GM12878 (cell line): Measurements from ENCODE around the gene GGTA1. TPM values are rescaled to one million over a fixed set of nuclear protein-coding genes. Genes with fewer than 3 reads are reported as not detected.

Experiments used
- ATAC-seq: fragments of 200-7000 bp; cut with Tn5 transposase; 3 replicates; pipeline ENCODE4 v1.9.1; 2020; ENCODE audit warnings: mild to moderate bottlenecking, moderate library complexity
- BruUV-seq: library from RNA; stranded (reverse); fragments of 400-500 nt; replicated peaks from 2 replicates; lab custom pipeline; 2021; lab: Mats Ljungman, UMichigan
- CTCF ChIA-PET: fragments of 300-600 bp; sonication (Branson Sonifier 250); formaldehyde crosslinking; extraction: SDS; loops from one replicate; lab custom pipeline; 2021; ENCODE audit warnings: inconsistent platforms; lab: Yijun Ruan, JAX
- POLR2A ChIA-PET: fragments of 350-600 bp; formaldehyde crosslinking; extraction: SDS; loops from one replicate; lab custom pipeline; 2021; ENCODE audit warnings: inconsistent platforms; lab: Charles Lee
- RAD21 ChIA-PET: fragments of 300-600 bp; sonication (Branson Sonifier 250); formaldehyde crosslinking; loops from one replicate; lab custom pipeline; 2023; ENCODE audit warnings: antibody characterized with exemption; ENCODE audit not compliant: unreplicated experiment; lab: Charles Lee
- SMC1A ChIA-PET: fragments of 300-600 bp; sonication (Branson Sonifier 250); formaldehyde crosslinking; loops from one replicate; lab custom pipeline; 2023; ENCODE audit not compliant: unreplicated experiment, uncharacterized antibody; lab: Charles Lee
- DNase-seq: peaks from one replicate; pipeline ENCODE4 v3.0.0-alpha.2; 2011; ENCODE audit warnings: low read depth, low spot score
- FAIRE-seq: peaks from 3 replicates; lab custom pipeline; 2011; peaks lifted over from hg19 to GRCh38; lab: Jason Lieb, UNC
- H2AFZ ChIP-seq: 2 replicates; pipeline ENCODE4 v1.6.0; 2011; ENCODE audit warnings: low read depth, low read length, control low read depth; ENCODE audit not compliant: control insufficient read depth
- H3K27ac ChIP-seq: 2 replicates; pipeline ENCODE4 v1.5.1; 2011; ENCODE audit warnings: control low read depth; ENCODE audit not compliant: control insufficient read depth, insufficient read depth
- H3K27me3 ChIP-seq, 2 experiments: replicated peaks in 1 of 2; 2 replicates each; pipeline versions ENCODE4 v1.6.0 to v1.6.1; 2011; ENCODE audit warnings: low read length in 1 of 2; ENCODE audit not compliant: control insufficient read depth in 2 of 2, insufficient read depth in 2 of 2
- H3K36me3 ChIP-seq, 2 experiments: 2 replicates each; pipeline ENCODE4 v1.5.1; 2011; ENCODE audit warnings: low read length in 1 of 2; ENCODE audit not compliant: control insufficient read depth in 2 of 2, insufficient read depth in 2 of 2
- H3K4me1 ChIP-seq: 2 replicates; pipeline ENCODE4 v1.6.1; 2011; ENCODE audit warnings: mild to moderate bottlenecking, low read length, moderate library complexity, mixed read lengths; ENCODE audit not compliant: control insufficient read depth, insufficient read depth
- H3K4me2 ChIP-seq: 2 replicates; pipeline ENCODE4 v1.6.0; 2011; ENCODE audit warnings: control low read depth; ENCODE audit not compliant: control insufficient read depth, insufficient read depth
- H3K4me3 ChIP-seq: fragments of 200-600 bp; sonication (generic); 2 replicates; pipeline ENCODE4 v1.5.1; 2016
- H3K79me2 ChIP-seq: 2 replicates; pipeline ENCODE4 v1.6.0; 2011; ENCODE audit warnings: low read length; ENCODE audit not compliant: control insufficient read depth, insufficient read depth
- H3K9ac ChIP-seq: 2 replicates; pipeline ENCODE4 v1.8.0; 2011; ENCODE audit warnings: low read length, control low read depth, mixed read lengths; ENCODE audit not compliant: control insufficient read depth, insufficient read depth
- H3K9me3 ChIP-seq: replicated peaks from 3 replicates; pipeline ENCODE4 v1.5.1; 2011; ENCODE audit warnings: mild to moderate bottlenecking, low read length; ENCODE audit not compliant: control insufficient read depth, insufficient read depth
- H4K20me1 ChIP-seq: 2 replicates; pipeline ENCODE4 v1.6.0; 2011; ENCODE audit not compliant: control insufficient read depth, insufficient read depth
- CTCF ChIP-seq, 3 experiments: IDR thresholded peaks in 2 of 3; conservative IDR thresholded peaks in 1 of 3; 2 replicates each; pipeline ENCODE4 v1.5.1; 2011; ENCODE audit warnings: low read depth in 3 of 3, low read length in 3 of 3, mild to moderate bottlenecking in 3 of 3, control low read depth in 2 of 3, moderate library complexity in 2 of 3, inconsistent platforms in 1 of 3, mixed read lengths in 1 of 3; ENCODE audit not compliant: control insufficient read depth in 2 of 3, insufficient read depth in 1 of 3; ENCODE audit errors: extremely low read depth in 1 of 3
- MEF2A ChIP-seq: IDR thresholded peaks from 2 replicates; pipeline ENCODE4 v1.6.1; 2011; ENCODE audit warnings: low read depth, mild to moderate bottlenecking, low read length, moderate library complexity; ENCODE audit not compliant: insufficient read depth
- RAD21 ChIP-seq: IDR thresholded peaks from 2 replicates; pipeline ENCODE4 v1.6.1; 2011; ENCODE audit warnings: mild to moderate bottlenecking, low read depth, low read length, moderate library complexity; ENCODE audit not compliant: insufficient read depth
- WGBS: methylation state at CpG from one replicate; pipeline ENCODE4 v1.1.6; 2016; ENCODE audit warnings: low lambda C conversion rate; ENCODE audit not compliant: insufficient replicate concordance, insufficient coverage; ENCODE audit errors: missing lambda C conversion rate; 5-methylcytosine and 5-hydroxymethylcytosine counted together
- in situ Hi-C: fragments of 300-500 bp; cut with MboI; formaldehyde crosslinking; loops from 9 replicates; pipeline ENCODE4 v1.14.3; 2018; ENCODE audit warnings: mixed read lengths
- intact Hi-C: fragments of 100-400 bp; cut with micrococcal nuclease; formaldehyde crosslinking; loops from one replicate; pipeline ENCODE4 v1.14.2; 2022; ENCODE audit not compliant: unreplicated experiment
- polyA plus RNA-seq, 11 experiments: library from polyadenylated mRNA; depleted of rRNA in 4 of 11; unstranded in 6 of 11; stranded (reverse) in 5 of 11; fragments of >200 nt; fragmentation: Nextera tagmentation in 4 of 11; fragmentation: Illumina TruSeq in 1 of 11; extraction: Ambion mirVana in 4 of 11; extraction: Trizol in 1 of 11; gene quantifications; 1 replicate in 1 of 11; 2 replicates in 10 of 11; pipeline versions ENCODE4 v1.2.1 to v1.2.3, GENCODE V29; 2011 to 2016; ENCODE audit warnings: inconsistent platforms in 2 of 11, missing spikeins in 2 of 11, low read depth in 1 of 11
- total RNA-seq, 4 experiments: library from RNA; depleted of rRNA in 3 of 4; stranded (reverse); fragments of >200 nt in 3 of 4; fragmentation: Illumina TruSeq in 1 of 4; extraction: Trizol in 1 of 4; gene quantifications; 2 replicates each; pipeline versions ENCODE4 v1.2.1 to v1.2.3, GENCODE V29; 2013 to 2021

The GGTA1 gene
- total and polyA plus RNA-seq, 10 of the 15 experiments (the other 5 are each of a cell fraction or from before 2014, with no cell fraction given) = 0.09 to 0.65 (median 0.17) TPM; not detected in 2

GRCh38 chr9:121463026-121463807 is 36.4 kb downstream of the GGTA1 start:
- no peak overlapping the region for H3K4me3 ChIP-seq
- H3K4me2 ChIP-seq = no peak overlapping the region
- whole genome bisulfite sequencing = 38% methylated on average over 10 of the region's 10 CpGs
- H3K9me3 ChIP-seq = no peaks in the 10 kb centered on the region
- TF ChIP-seq RAD21 = peak; percentile 48
- TF ChIP-seq MEF2A = no peak
- peak; percentile 39 to 73 (median 51) for TF ChIP-seq CTCF (IDR thresholded peaks at IDR 0.05 in 2 of 3, conservative IDR thresholded peaks at IDR 0.05 in 1 of 3; ENCODE audit: control insufficient read depth in 2 of 3, extremely low read depth in 1 of 3, insufficient read depth in 1 of 3, low read depth in 3 of 3, low read length in 3 of 3)
- H3K27me3 ChIP-seq = peaks cover 0 to 2% of the 10 kb centered on the region in 2 experiments; a peak in 1 of 4 replicates
- in situ Hi-C loops (no loop called here), intact Hi-C loops (no loop called here)
- ATAC-seq (peak; percentile 73), DNase-seq (no peak), FAIRE-seq (no peak)
- no peak overlapping the region for H3K27ac ChIP-seq
- RAD21 ChIA-PET = no interaction called here
- CTCF ChIA-PET = interaction anchor here (0.6 to 1.5 kb wide), 4 partner anchors 10 to 249 kb away, joined by 3 read pairs; no protein-coding TSS in a partner anchor
- BruUV-seq = no TSS peak
- H3K9ac ChIP-seq = no peak overlapping the region
- H4K20me1 ChIP-seq = no peaks in the 10 kb centered on the region
- H3K36me3 ChIP-seq = no peaks in the 10 kb centered on the region
- POLR2A ChIA-PET = no interaction called here
- no peaks in the 10 kb centered on the region for H3K79me2 ChIP-seq
- H2AFZ ChIP-seq = no peak overlapping the region
- H3K4me1 ChIP-seq = no peaks in the 10 kb centered on the region
- SMC1A ChIA-PET = interaction anchor here (1.4 to 1.6 kb wide), 2 partner anchors 12 to 16 kb away, joined by 3 to 5 read pairs; no protein-coding TSS in a partner anchor
